Testis (tissue), 2 donors: ENCODE data around the gene CCDC97.

Source experiments
- CTCF ChIP-seq, 3 experiments: fragments of 450-650 bp in 2 of 3; fragments of 200-600 bp in 1 of 3; sonication (generic) in 1 of 3; IDR thresholded peaks; one replicate each; pipeline ENCODE4 v1.5.1; 2016 to 2019; ENCODE audit warnings: antibody characterized with exemption in 3 of 3, mild to moderate bottlenecking in 2 of 3, moderate library complexity in 1 of 3
- POLR2A ChIP-seq: fragments of 450-650 bp; IDR thresholded peaks from one replicate; pipeline ENCODE4 v1.6.1; 2017; ENCODE audit warnings: antibody characterized with exemption, mild to moderate bottlenecking, moderate library complexity

GRCh38 chr19:41363371-41363752 lies 53.4 kb downstream of the CCDC97 start:
- no peak for TF ChIP-seq CTCF (IDR thresholded peaks at IDR 0.05)
- TF ChIP-seq POLR2A = no peak
